CD4-positive, alpha-beta T cell treated with Interleukin-4 for 1 hour (primary cell): ENCODE results near the gene EXOC3L4.
A peak's percentile ranks its signal among the peaks of the same experiment; 100 is the strongest.
"Not testable (repeated sequence)": the region's sequence is repeated elsewhere in the genome, so short reads cannot be mapped to it uniquely, and the experiment has no call there.

Experiments
- DNase-seq, 2 donors: peaks; one replicate each; pipeline ENCODE4 v3.0.0-alpha.2; 2020 to 2022

Gene EXOC3L4

GRCh38 chr14:103107941-103108748 is 13.6 kb downstream of the EXOC3L4 start:
- no peak for DNase-seq

GRCh38 chr14:103108749-103109207 is 14.3 kb downstream of the EXOC3L4 start:
- DNase-seq, result peak in 1 of 2 donors; percentile 67

- DNase-seq, result no peak
Observed at GRCh38 chr14:103109535-103110441, 15.3 kb downstream of the EXOC3L4 start.

- DNase-seq, result no peak
Observed at GRCh38 chr14:103110681-103111231, 16.2 kb downstream of the EXOC3L4 start.

- peak in 1 of 2 donors; percentile 37 for DNase-seq
Observed at GRCh38 chr14:103111232-103111868, 16.8 kb downstream of the EXOC3L4 start.

- no peak for DNase-seq
Observed at GRCh38 chr14:103112400-103113243, 18.1 kb downstream of the EXOC3L4 start.

GRCh38 chr14:103113303-103113702 is 18.8 kb downstream of the EXOC3L4 start:
- no peak for DNase-seq

- no peak for DNase-seq
Observed at GRCh38 chr14:103113774-103114173, 19.2 kb downstream of the EXOC3L4 start.

- DNase-seq, result not testable (repeated sequence)
Observed at GRCh38 chr14:103115086-103115679, 20.7 kb downstream of the EXOC3L4 start.

GRCh38 chr14:103115845-103116572 is 21.5 kb downstream of the EXOC3L4 start:
- no peak for DNase-seq

- DNase-seq, result no peak
Observed at GRCh38 chr14:103116636-103117035, 22.1 kb downstream of the EXOC3L4 start.

GRCh38 chr14:103117499-103117898 is 23.0 kb downstream of the EXOC3L4 start:
- not testable (repeated sequence) for DNase-seq

GRCh38 chr14:103118018-103118662 is 23.6 kb downstream of the EXOC3L4 start:
- DNase-seq, result peak in 1 of 2 donors; percentile 52

GRCh38 chr14:103118663-103119404 is 24.3 kb downstream of the EXOC3L4 start:
- DNase-seq, result peak; percentile 22 to 84

GRCh38 chr14:103119527-103119926 is 25.0 kb downstream of the EXOC3L4 start:
- DNase-seq, result not testable (repeated sequence)

- DNase-seq, result peak in 1 of 2 donors; percentile 34
Observed at GRCh38 chr14:103121121-103121845, 26.8 kb downstream of the EXOC3L4 start.

GRCh38 chr14:103121846-103122584 is 27.5 kb downstream of the EXOC3L4 start:
- DNase-seq, result peak in 1 of 2 donors; percentile 45

GRCh38 chr14:103122585-103122946 is 28.0 kb downstream of the EXOC3L4 start:
- no peak for DNase-seq
